Stimulated activated naive B cell treated with anti-CD40 and anti-IgM and Interleukin-4, amounts not matched to agents 10 μg/mL and 1 μg/mL and 100 μg/mL, for 72 hours (primary cell): Measurements from ENCODE around the gene BTBD1.

Source experiments
- ATAC-seq, 2 donors: fragments of 150-1000 bp; cut with Tn5 transposase; replicated peaks; 2 replicates each; pipeline ENCODE4 v1.10.0; 2021; ENCODE audit warnings: moderate library complexity in 1 of 2
- DNase-seq: peaks from one replicate; pipeline ENCODE4 v3.0.0; 2021
- H3K27ac Mint-ChIP-seq: one replicate; pipeline ENCODE4 v1.8.0; 2022; ENCODE audit warnings: mild to moderate bottlenecking, mixed read lengths
- H3K27me3 Mint-ChIP-seq, 2 donors: one replicate each; pipeline ENCODE4 v1.8.0; 2022; ENCODE audit warnings: mixed read lengths in 2 of 2
- H3K36me3 Mint-ChIP-seq, 2 donors: one replicate each; pipeline ENCODE4 v1.8.0; 2022; ENCODE audit warnings: mixed read lengths in 2 of 2, mild to moderate bottlenecking in 1 of 2
- H3K4me1 Mint-ChIP-seq, 2 donors: one replicate each; pipeline ENCODE4 v1.8.0; 2022; ENCODE audit warnings: mixed read lengths in 2 of 2, mild to moderate bottlenecking in 1 of 2
- H3K4me3 Mint-ChIP-seq, 2 donors: one replicate each; pipeline ENCODE4 v1.8.0; 2022; ENCODE audit warnings: mild to moderate bottlenecking in 2 of 2, mixed read lengths in 2 of 2, moderate library complexity in 1 of 2
- H3K9me3 Mint-ChIP-seq, 2 donors: one replicate each; pipeline ENCODE4 v1.8.0; 2022; ENCODE audit warnings: mixed read lengths in 2 of 2, mild to moderate bottlenecking in 1 of 2

The BTBD1 gene

DNA sequence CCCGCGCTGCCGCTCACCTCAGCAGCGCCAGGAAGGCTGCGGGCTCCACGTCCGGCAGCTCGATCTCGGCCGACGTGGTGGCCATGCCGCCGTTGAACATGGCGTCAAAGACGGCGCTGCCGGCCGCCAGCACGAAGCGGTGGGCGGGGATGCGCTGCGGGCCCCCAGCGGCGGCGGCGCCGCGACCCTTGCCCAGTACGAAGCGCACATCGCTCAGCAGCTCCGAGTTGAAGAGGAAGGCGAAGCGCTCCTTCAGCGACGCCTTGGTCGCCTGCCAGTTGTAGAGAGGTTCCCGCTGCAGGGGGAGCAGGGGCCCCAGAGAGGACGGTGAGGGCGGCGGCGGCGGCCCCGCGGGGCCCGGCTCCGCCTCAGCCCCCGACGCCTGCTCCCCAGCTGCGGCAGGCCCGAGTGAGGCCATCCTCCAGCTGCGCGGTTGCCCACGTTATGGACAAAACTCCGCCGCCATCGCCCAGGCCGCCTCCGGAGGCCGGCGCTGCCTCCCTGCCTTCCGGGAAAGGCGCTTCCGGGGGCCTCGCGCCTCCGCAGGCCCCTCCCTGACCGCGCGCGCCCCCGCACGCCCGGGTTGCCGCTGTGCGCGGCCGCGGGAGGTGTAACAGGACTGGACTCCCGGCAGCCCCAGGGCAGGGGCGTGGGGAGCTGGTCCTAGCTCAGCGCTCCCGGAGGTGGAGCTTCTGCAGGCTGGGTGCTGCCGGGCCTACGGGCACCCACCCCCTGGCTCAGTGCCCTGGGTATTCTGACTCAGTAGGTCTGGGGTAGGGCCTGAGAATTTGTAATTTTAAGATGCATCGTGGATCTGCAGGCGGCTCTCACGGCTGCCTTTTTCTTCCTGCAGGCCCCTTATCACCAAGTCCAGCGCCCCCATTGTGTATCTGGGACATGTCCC is at the start of gene BTBD1:
TSS of gene BTBD1 (minus strand) at position 519 of the 904 bp plus-strand sequence. CDS start at position 418, 101 bp downstream.
- peak; percentile 91 for DNase-seq
- Mint-ChIP-seq H3K27me3 (peaks cover 0 to 1% of the 10 kb centered on the region in 2 donors), H3K9me3 (no peaks in the 10 kb centered on the region), H3K4me1 (peaks cover 13% of the 10 kb centered on the region in 2 donors), H3K4me3 (peak within 1 kb of the TSS in 1 of 2 donors; percentile 78), H3K27ac (peak within 1 kb of the TSS; percentile 85), H3K36me3 (peaks cover 6 to 9% of the 10 kb centered on the region in 2 donors)
- ATAC-seq = peak; percentile 91 to 92

- DNase-seq (no peak), ATAC-seq (peak in 1 of 2 donors; percentile 31)
- peaks cover 5 to 6% of the 10 kb centered on the region in 2 donors for H3K27me3 Mint-ChIP-seq
- H3K9me3 Mint-ChIP-seq = peaks cover 0 to 2% of the 10 kb centered on the region in 2 donors
- H3K27ac Mint-ChIP-seq = no peak overlapping the region
- H3K36me3 Mint-ChIP-seq = peaks cover 2 to 5% of the 10 kb centered on the region in 2 donors
- H3K4me3 Mint-ChIP-seq = no peak overlapping the region
- H3K4me1 Mint-ChIP-seq = peaks cover 0 to 2% of the 10 kb centered on the region in 2 donors
Observed at GRCh38 chr15:83115831-83116565, 48.9 kb upstream of the BTBD1 start.

GRCh38 chr15:83115410-83115809 is 48.4 kb upstream of the BTBD1 start:
- Mint-ChIP-seq H3K27me3 (peaks cover 6% of the 10 kb centered on the region in 2 donors), H3K36me3 (peaks cover 2 to 5% of the 10 kb centered on the region in 2 donors), H3K27ac (no peak overlapping the region), H3K4me1 (peaks cover 0 to 2% of the 10 kb centered on the region in 2 donors), H3K4me3 (no peak overlapping the region), H3K9me3 (peaks cover 0 to 2% of the 10 kb centered on the region in 2 donors)
- DNase-seq (no peak), ATAC-seq (no peak)

- Mint-ChIP-seq H3K4me3 (no peak overlapping the region), H3K27me3 (peaks cover 6 to 7% of the 10 kb centered on the region in 2 donors), H3K4me1 (peaks cover 2 to 4% of the 10 kb centered on the region in 2 donors), H3K27ac (no peak overlapping the region), H3K9me3 (peaks cover 0 to 2% of the 10 kb centered on the region in 2 donors), H3K36me3 (peaks cover 2 to 5% of the 10 kb centered on the region in 2 donors)
- no peak for ATAC-seq
- no peak for DNase-seq
Observed at GRCh38 chr15:83114856-83115255, 47.8 kb upstream of the BTBD1 start.

DNA sequence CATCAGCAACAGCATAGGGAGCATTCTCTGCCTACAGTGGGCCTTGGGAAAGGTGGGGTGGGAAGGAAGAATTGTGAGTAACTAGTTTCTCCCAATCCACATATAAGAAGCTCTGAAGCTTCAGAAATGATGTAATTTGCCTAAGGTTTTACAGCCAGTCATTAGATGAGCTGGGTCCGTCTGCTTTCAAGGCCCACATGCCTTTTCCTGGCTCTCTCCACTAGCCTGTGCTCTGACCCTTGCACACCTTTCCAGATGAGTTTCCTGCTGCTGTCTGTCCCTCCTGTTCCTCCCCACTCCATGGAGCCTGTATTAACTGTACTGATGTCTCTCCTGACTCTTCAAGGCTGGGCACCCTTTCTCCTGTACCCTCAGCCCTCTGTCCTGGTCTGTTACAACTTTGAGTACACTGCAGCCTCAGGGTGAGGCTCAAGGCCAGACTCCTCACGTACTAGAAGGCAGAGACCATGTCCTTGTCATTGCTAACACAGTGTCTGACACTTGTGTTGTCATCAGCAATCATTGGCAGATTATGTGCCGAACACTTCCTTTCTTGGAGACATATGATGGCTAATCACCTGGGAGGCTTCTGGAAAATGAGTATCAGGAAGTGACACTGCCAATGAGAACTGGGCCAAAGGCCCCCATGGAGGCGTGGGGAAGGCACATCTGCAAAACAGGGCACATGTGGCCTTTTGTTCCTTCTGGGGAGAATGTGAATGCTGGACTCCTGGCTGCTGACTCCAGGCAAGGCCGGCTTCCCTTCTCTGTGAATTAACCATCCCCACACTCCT is 47.0 kb upstream of the BTBD1 start:
- H3K27me3 Mint-ChIP-seq = peaks cover 8 to 14% of the 10 kb centered on the region in 2 donors
- peaks cover 2 to 5% of the 10 kb centered on the region in 2 donors for H3K36me3 Mint-ChIP-seq
- DNase-seq = no peak
- H3K27ac Mint-ChIP-seq = no peak overlapping the region
- H3K9me3 Mint-ChIP-seq = peaks cover 0 to 2% of the 10 kb centered on the region in 2 donors
- H3K4me1 Mint-ChIP-seq = peaks cover 8 to 10% of the 10 kb centered on the region in 2 donors
- no peak overlapping the region for H3K4me3 Mint-ChIP-seq
- ATAC-seq = no peak

- no peak overlapping the region for H3K27ac Mint-ChIP-seq
- peaks cover 11 to 14% of the 10 kb centered on the region in 2 donors for H3K27me3 Mint-ChIP-seq
- H3K4me1 Mint-ChIP-seq = peaks cover 18 to 21% of the 10 kb centered on the region in 2 donors
- DNase-seq (no peak), ATAC-seq (no peak)
- H3K4me3 Mint-ChIP-seq = no peak overlapping the region
- H3K9me3 Mint-ChIP-seq = peaks cover 0 to 2% of the 10 kb centered on the region in 2 donors
- peaks cover 2 to 5% of the 10 kb centered on the region in 2 donors for H3K36me3 Mint-ChIP-seq
Observed at GRCh38 chr15:83112956-83113299, 45.9 kb upstream of the BTBD1 start.

- DNase-seq (no peak), ATAC-seq (no peak)
- H3K27me3 Mint-ChIP-seq = peaks cover 11 to 14% of the 10 kb centered on the region in 2 donors
- H3K36me3 Mint-ChIP-seq = peaks cover 2 to 5% of the 10 kb centered on the region in 2 donors
- peaks cover 18 to 21% of the 10 kb centered on the region in 2 donors for H3K4me1 Mint-ChIP-seq
- H3K4me3 Mint-ChIP-seq = no peak overlapping the region
- H3K27ac Mint-ChIP-seq = no peak overlapping the region
- peaks cover 0 to 2% of the 10 kb centered on the region in 2 donors for H3K9me3 Mint-ChIP-seq
Observed at GRCh38 chr15:83112233-83112955, 45.3 kb upstream of the BTBD1 start.

DNA sequence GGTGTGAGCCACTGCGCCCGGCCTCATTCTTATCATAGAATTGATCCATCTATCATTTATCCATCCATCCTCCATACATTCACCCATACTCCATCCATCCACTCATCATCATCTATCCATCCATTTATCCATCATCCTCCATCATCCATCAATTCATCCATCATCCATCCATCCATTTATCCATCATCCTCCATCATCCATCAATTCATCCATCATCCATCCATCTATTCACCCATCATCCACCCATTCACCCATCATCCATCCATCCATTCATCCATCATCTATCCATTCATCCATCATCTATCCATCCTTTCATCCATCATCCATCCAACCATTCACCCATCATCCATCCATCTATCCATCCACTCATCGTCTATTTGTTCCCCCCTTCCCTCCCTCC is 44.1 kb upstream of the BTBD1 start:
- Mint-ChIP-seq H3K4me1 (peaks cover 21 to 27% of the 10 kb centered on the region in 2 donors), H3K36me3 (peaks cover 2 to 5% of the 10 kb centered on the region in 2 donors), H3K9me3 (peaks cover 0 to 2% of the 10 kb centered on the region in 2 donors), H3K27me3 (peaks cover 14 to 17% of the 10 kb centered on the region in 2 donors), H3K4me3 (no peak overlapping the region), H3K27ac (no peak overlapping the region)
- ATAC-seq (no peak), DNase-seq (no peak)

DNA sequence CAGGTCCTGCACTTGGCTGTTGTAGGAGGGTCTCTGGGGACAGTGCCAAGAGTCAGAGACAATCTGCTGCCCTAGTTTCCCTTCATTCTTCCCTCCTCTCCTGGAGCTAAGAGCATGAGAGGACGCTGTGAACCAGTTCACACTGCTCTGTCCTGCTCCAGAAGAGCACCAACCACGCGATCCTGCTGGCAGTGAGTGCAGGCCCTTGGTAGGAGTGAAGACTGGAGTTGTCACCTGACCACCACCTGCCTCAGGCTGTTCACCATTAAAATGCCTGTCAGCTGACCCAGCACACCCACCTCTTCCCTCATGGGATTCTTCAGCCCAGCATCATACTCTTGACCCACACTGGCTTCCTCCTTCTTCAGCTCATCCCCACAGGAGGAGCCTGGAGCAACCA is 43.3 kb upstream of the BTBD1 start:
- Mint-ChIP-seq H3K4me1 (peaks cover 21 to 27% of the 10 kb centered on the region in 2 donors), H3K27me3 (peaks cover 19 to 21% of the 10 kb centered on the region in 2 donors), H3K27ac (no peak overlapping the region), H3K36me3 (peaks cover 5% of the 10 kb centered on the region in 2 donors), H3K4me3 (no peak overlapping the region), H3K9me3 (peaks cover 0 to 2% of the 10 kb centered on the region in 2 donors)
- no peak for DNase-seq
- ATAC-seq = no peak

- peaks cover 25 to 27% of the 10 kb centered on the region in 2 donors for H3K27me3 Mint-ChIP-seq
- DNase-seq = no peak
- H3K4me1 Mint-ChIP-seq = peaks cover 21 to 27% of the 10 kb centered on the region in 2 donors
- peaks cover 0 to 2% of the 10 kb centered on the region in 2 donors for H3K9me3 Mint-ChIP-seq
- H3K27ac Mint-ChIP-seq = no peak overlapping the region
- H3K4me3 Mint-ChIP-seq = no peak overlapping the region
- ATAC-seq = no peak
- peaks cover 5% of the 10 kb centered on the region in 2 donors for H3K36me3 Mint-ChIP-seq
Observed at GRCh38 chr15:83109532-83109931, 42.5 kb upstream of the BTBD1 start.

DNA sequence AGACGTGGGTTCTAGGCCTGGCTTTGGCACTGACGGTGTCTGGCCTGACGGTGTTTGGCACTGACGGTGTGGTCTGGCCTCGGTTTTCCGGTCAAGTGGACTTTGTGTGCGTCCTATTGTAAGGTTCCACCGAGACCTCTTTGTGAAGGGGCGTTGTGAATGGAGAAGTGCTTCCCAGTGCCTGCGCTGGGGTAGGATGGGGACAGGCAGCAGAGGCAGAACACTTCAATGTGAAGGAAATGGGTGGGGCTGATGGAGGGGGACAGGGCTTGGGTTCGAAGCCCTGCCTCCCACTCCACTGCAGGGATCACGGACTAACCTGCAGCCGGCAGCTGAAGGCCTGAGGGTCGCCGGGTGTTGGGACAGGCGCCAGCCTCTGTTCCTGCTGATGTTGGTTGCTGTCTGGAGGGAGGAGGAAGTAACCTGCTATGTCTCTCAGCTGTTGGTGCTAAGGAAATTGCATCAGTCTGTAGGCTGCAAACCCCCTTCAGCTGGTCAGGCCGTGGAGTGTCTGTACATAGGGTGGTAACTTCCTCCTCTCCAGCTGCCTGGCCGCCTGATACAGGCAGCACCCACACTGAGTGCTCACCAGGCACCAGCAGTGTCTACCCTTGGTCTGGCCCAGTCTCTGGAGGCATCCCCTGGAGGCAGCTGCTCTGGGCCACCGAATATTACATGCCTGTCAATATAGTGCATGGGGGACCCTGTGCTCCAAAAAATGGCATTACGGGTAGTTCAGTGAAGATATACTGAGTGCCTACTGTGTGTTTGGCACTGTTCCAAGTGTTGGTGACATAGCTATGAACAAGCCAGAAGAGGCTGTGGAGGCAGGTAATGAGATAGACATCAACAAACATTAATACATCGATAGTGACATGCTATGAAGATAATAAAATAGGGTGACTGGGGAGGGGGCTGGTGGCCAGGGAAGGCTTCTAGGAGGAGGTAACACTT is 41.5 kb upstream of the BTBD1 start:
- Mint-ChIP-seq H3K4me1 (peaks cover 21 to 27% of the 10 kb centered on the region in 2 donors), H3K4me3 (peak overlapping the region; percentile 84), H3K9me3 (peaks cover 0 to 2% of the 10 kb centered on the region in 2 donors), H3K36me3 (peaks cover 5% of the 10 kb centered on the region in 2 donors), H3K27ac (peak overlapping the region; percentile 86), H3K27me3 (peaks cover 33 to 36% of the 10 kb centered on the region in 2 donors)
- peak; percentile 31 for DNase-seq
- ATAC-seq = peak; percentile 83 to 87

- Mint-ChIP-seq H3K27me3 (peaks cover 33 to 36% of the 10 kb centered on the region in 2 donors), H3K9me3 (peaks cover 0 to 2% of the 10 kb centered on the region in 2 donors), H3K27ac (no peak overlapping the region), H3K4me1 (peaks cover 21 to 27% of the 10 kb centered on the region in 2 donors), H3K4me3 (peak overlapping the region; percentile 84), H3K36me3 (peaks cover 5% of the 10 kb centered on the region in 2 donors)
- DNase-seq = no peak
- ATAC-seq = peak; percentile 22 to 25
Observed at GRCh38 chr15:83107841-83108181, 40.8 kb upstream of the BTBD1 start.
